ENCODE results near the gene FGFR4. TPM values are rescaled to one million over a fixed set of nuclear protein-coding genes. Genes with fewer than 3 reads are reported as not detected.

Gene FGFR4
- total and polyA plus RNA-seq, 2 donors (not counting 1 experiment from before 2014, with no cell fraction given) = 1.2 to 2.7 TPM

GRCh38 chr5:177087398-177088005, 787 bp downstream of the FGFR4 start:
- Histone ChIP-seq H2AFZ (ENCODE audit: insufficient read depth, low read depth, low read length, poor library complexity, severe bottlenecking) (peak overlapping the region; percentile 80), H3K27ac (ENCODE audit: low read length in 2 of 2) (no peak overlapping the region), H3K4me3 (ENCODE audit: control extremely low read depth in 1 of 5, extremely low read depth in 1 of 5, insufficient read depth in 1 of 5, low read depth in 2 of 5, low read length in 4 of 5) (peak overlapping the region; percentile 18 to 56 (median 48)), H3K9ac (ENCODE audit: low read length) (peak overlapping the region; percentile 64), H3K4me1 (ENCODE audit: control insufficient read depth in 2 of 2, insufficient read depth in 2 of 2, low read length in 2 of 2) (peaks cover 12 to 22% of the 10 kb centered on the region in 2 donors), H4K20me1 (ENCODE audit: control insufficient read depth, insufficient read depth, low read length, poor library complexity, severe bottlenecking) (no peaks in the 10 kb centered on the region), H3K79me2 (ENCODE audit: control insufficient read depth, insufficient read depth, low read length) (no peaks in the 10 kb centered on the region), H3K27me3 (replicated peaks in 1 of 4; ENCODE audit: control extremely low read depth in 1 of 4, control insufficient read depth in 3 of 4, insufficient read depth in 4 of 4, low read length in 3 of 4) (peaks cover 0 to 21% (median 4%) of the 10 kb centered on the region in 4 experiments), H3K9me3 (ENCODE audit: control extremely low read depth in 1 of 3, control insufficient read depth in 2 of 3, insufficient read depth in 1 of 3, low read length in 2 of 3) (peaks cover 0 to 5% (median 0%) of the 10 kb centered on the region in 3 donors), H3K36me3 (replicated peaks in 1 of 2; ENCODE audit: control extremely low read depth in 1 of 2, control insufficient read depth in 1 of 2, extremely low read depth in 1 of 2, insufficient read depth in 2 of 2, low read length in 1 of 2) (no peaks in the 10 kb centered on the region), H3K4me2 (replicated peaks; ENCODE audit: low read depth, low read length, poor library complexity, severe bottlenecking) (peak overlapping the region; percentile 93)
- no peak for ATAC-seq (ENCODE audit: low read depth)
- ChIA-PET CTCF (interaction anchor here (0.6 to 6.8 kb wide), 3 partner anchors 15 to 256 kb away, joined by 4 to 77 read pairs (median 4); no protein-coding TSS in a partner anchor), POLR2A (interaction anchor here (0.6 kb wide), 1 partner anchor 55 kb away, joined by 4 read pairs; no protein-coding TSS in a partner anchor)
- TF ChIP-seq EZH2 (IDR thresholded peaks at IDR 0.05; ENCODE audit: borderline replicate concordance, insufficient read depth, low read depth, low read length, poor library complexity, severe bottlenecking) = no peak
- TF ChIP-seq CTCF (IDR thresholded peaks at IDR 0.05) = no peak
- Mint-ChIP-seq H3K9me3 (ENCODE audit: insufficient read depth) (no peaks in the 10 kb centered on the region), H3K4me3 (peak overlapping the region; percentile 56), H3K27me3 (peaks cover 8% of the 10 kb centered on the region), H3K27ac (no peak overlapping the region), H3K4me1 (peaks cover 23% of the 10 kb centered on the region)
- intact Hi-C loops (cut with micrococcal nuclease) = loop anchor here (2.0 kb wide), 1 partner anchor 29 kb away; no protein-coding TSS in a partner anchor
- no peak for DNase-seq
- WGBS (ENCODE audit: insufficient coverage) = 34% methylated on average over 19 of the region's 23 CpGs

DNA sequence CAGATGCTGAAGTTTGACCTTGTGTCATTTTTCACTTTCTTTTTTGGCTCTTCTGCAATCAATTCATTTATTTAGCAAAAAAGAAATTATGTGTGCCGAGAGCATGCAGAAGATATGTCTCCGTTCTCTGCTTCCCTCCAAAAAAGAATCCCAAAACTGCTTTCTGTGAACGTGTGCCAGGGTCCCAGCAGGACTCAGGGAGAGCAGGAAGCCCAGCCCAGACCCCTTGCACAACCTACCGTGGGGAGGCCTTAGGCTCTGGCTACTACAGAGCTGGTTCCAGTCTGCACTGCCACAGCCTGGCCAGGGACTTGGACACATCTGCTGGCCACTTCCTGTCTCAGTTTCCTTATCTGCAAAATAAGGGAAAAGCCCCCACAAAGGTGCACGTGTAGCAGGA, 2.4 kb downstream of the FGFR4 start:
- no peak overlapping the region for H3K27ac ChIP-seq (ENCODE audit: low read length in 2 of 2)
- H3K79me2 ChIP-seq (ENCODE audit: control insufficient read depth, insufficient read depth, low read length) = no peaks in the 10 kb centered on the region
- TF ChIP-seq CTCF (IDR thresholded peaks at IDR 0.05) = no peak
- TF ChIP-seq EZH2 (IDR thresholded peaks at IDR 0.05; ENCODE audit: borderline replicate concordance, insufficient read depth, low read depth, low read length, poor library complexity, severe bottlenecking) = no peak
- peaks cover 12 to 22% of the 10 kb centered on the region in 2 donors for H3K4me1 ChIP-seq (ENCODE audit: control insufficient read depth in 2 of 2, insufficient read depth in 2 of 2, low read length in 2 of 2)
- H3K4me2 ChIP-seq (replicated peaks; ENCODE audit: low read depth, low read length, poor library complexity, severe bottlenecking) = no peak overlapping the region
- Mint-ChIP-seq H3K4me1 (peaks cover 23% of the 10 kb centered on the region), H3K4me3 (peak overlapping the region; percentile 30), H3K27me3 (peaks cover 4% of the 10 kb centered on the region), H3K27ac (no peak overlapping the region), H3K9me3 (ENCODE audit: insufficient read depth) (no peaks in the 10 kb centered on the region)
- DNase-seq (no peak), ATAC-seq (ENCODE audit: low read depth) (no peak)
- no peak overlapping the region for H3K4me3 ChIP-seq (ENCODE audit: control extremely low read depth in 1 of 5, extremely low read depth in 1 of 5, insufficient read depth in 1 of 5, low read depth in 2 of 5, low read length in 4 of 5)
- CTCF ChIA-PET = interaction anchor here (1.0 to 1.2 kb wide), 3 partner anchors 15 to 24 kb away, joined by 3 to 4 read pairs (median 3); no protein-coding TSS in a partner anchor
- POLR2A ChIA-PET = no interaction called here
- H3K9me3 ChIP-seq (ENCODE audit: control extremely low read depth in 1 of 3, control insufficient read depth in 2 of 3, insufficient read depth in 1 of 3, low read length in 2 of 3) = peaks cover 0 to 5% (median 0%) of the 10 kb centered on the region in 3 donors
- peaks cover 0 to 15% (median 3%) of the 10 kb centered on the region in 4 experiments for H3K27me3 ChIP-seq (replicated peaks in 1 of 4; ENCODE audit: control extremely low read depth in 1 of 4, control insufficient read depth in 3 of 4, insufficient read depth in 4 of 4, low read length in 3 of 4)
- WGBS (ENCODE audit: insufficient coverage) = 85% methylated on average over 4 of the region's 5 CpGs
- no peak overlapping the region for H3K9ac ChIP-seq (ENCODE audit: low read length)
- H4K20me1 ChIP-seq (ENCODE audit: control insufficient read depth, insufficient read depth, low read length, poor library complexity, severe bottlenecking) = no peaks in the 10 kb centered on the region
- intact Hi-C loops (cut with micrococcal nuclease) = no loop called here
- H3K36me3 ChIP-seq (replicated peaks in 1 of 2; ENCODE audit: control extremely low read depth in 1 of 2, control insufficient read depth in 1 of 2, extremely low read depth in 1 of 2, insufficient read depth in 2 of 2, low read length in 1 of 2) = no peaks in the 10 kb centered on the region
- H2AFZ ChIP-seq (ENCODE audit: insufficient read depth, low read depth, low read length, poor library complexity, severe bottlenecking) = no peak overlapping the region

Data from B cell (primary cell).